GM21390 (cell line): ENCODE data around the gene KIF3C.
"Not testable (repeated sequence)": the region's sequence is repeated elsewhere in the genome, so short reads cannot be mapped to it uniquely, and the experiment has no call there.

Experiments used
- ATAC-seq: cut with Tn5 transposase; IDR thresholded peaks from one replicate; pipeline ENCODE4 v1.9.1; 2021; ENCODE audit not compliant: unreplicated experiment

The KIF3C gene

DNA sequence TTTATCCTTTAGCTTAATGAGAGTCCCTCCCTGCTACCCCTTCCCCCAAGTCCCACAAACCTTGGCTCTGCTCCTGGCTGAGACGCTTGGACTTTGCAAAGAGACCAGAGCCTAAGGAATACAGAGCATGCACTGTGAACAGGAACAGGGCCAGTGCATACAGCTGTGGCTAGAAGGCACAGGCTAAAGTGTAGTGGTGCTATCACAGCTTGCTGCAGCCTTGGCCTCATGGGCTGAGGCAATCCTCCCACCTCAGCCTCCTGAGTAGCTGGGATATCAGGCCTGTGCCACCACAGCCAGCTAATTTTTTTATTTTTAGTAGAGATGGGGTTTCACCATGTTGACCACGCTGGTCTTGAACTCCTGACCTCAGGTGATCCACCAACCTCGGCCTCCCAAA lies 64.5 kb downstream of the KIF3C start:
- no peak for ATAC-seq

DNA sequence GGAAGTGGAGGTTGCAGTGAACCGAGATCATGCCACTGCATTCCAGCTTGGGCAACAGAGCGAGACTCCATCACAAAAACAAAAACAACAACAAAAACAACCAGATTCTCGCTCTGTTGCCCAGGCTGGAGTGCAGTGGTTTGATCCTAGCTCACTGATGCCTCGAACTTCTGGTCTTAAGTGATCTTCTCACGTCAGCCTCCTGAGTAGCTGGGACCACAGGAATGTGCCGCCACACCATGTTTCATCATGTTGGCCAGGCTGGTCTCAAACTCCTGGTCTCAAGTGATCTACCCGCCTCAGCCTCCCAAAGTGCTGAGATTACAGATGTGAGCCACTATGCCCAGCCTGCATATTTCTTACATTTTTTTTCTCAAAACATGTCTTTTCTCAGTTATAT lies 64.9 kb downstream of the KIF3C start:
- not testable (repeated sequence) for ATAC-seq

DNA sequence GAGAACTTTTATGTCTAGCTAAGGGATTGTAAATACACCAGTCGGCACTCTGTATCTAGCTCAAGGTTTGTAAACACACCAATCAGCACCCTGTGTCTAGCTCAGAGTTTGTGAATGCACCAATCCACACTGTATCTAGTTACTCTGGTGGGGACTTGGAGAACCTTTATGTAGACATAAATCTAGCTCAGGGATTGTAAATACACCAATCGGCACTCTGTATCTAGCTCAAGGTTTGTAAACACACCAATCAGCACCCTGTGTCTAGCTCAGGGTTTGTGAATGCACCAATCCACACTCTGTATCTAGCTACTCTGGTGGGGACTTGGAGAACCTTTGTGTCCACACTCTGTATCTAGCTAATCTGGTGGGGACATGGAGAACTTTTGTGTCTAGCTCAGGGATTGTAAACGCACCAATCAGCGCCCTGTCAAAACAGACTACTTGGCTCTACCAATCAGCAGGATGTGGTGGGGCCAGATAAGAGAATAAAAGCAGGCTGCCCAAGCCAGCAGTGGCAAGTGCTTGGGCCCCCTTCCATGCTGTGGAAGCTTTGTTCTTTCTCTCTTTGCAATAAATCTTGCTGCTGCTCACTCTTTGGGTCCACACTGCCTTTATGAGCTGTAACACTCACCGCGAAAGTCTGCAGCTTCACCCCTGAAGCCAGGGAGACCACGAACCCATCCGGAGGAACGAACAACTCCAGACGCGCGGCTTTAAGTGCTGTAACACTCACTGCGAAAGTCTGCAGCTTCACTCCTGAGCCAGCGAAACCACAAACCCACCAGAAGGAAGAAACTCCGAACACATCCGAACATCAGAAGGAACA lies 66.1 kb downstream of the KIF3C start:
- ATAC-seq = not testable (repeated sequence)

DNA sequence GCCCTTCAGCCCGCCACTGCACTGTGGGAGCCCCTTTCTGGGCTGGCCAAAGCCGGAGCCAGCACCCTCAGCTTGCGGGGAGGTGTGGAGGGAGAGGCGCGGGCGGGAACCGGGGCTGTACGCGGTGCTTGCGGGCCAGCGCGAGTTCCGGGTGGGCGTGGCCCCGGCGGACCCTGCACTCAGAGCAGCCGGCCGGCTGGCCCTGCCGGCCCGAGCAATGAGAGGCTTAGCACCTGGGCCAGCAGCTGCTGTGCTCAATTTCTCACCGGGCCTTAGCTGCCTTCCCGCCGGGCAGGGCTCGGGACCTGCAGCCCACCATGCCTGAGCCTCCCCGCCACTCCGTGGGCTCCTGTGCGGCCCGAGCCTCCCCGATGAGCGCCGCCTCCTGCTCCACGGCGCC lies 66.9 kb downstream of the KIF3C start:
- not testable (repeated sequence) for ATAC-seq

DNA sequence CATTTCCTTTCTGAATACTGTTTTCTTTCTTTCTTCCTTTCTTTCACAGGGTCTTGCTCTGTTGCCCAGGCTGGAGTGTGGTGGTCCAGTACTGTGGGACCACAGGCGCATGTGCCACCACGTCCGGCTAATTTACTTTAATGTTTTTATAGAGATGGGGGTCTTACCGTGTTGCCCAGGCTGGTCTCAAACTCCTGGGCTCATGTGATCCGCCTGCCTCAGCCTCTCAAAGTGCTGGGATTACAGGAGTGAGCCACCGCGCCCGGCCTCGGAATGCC lies 68.7 kb downstream of the KIF3C start:
- ATAC-seq = not testable (repeated sequence)

DNA sequence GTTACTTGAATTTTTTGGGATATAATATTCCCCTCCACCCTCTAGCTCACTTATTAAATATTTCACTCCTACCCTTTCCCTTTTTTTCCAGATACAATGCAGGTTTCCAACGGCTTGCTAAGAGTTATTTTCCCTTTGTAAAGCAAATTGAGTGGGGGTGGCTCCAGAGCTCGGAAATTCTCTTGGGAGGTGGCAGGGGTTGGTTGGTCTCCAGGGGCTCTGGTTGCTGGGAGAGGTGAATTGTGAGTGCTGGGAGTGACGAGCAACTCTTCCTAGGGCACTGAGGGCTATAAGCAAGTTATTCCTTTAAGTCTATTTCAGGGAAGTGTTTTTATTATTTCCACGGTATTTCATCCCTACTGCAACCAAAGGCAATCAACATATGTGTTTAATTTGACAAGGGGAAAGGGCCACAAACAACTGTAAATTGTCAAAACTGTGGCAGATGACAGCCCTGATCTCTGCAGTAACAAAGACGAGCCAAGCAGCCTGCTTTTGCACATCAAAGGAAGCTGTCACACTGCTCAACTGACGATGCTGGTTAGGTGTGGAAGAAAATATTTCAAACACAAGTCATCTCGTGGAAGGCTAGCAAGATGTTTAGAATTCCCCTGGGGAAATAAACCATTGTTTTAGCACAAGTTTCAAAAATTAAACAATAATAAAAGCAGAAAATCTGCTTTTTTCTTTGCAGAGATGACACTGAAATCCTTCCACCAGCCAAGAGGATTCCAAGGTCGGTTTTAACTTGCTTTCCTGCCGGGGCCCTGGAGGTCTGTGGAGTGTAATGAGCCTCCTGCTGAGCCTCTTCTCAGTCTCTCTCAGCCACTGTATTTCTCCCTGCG lies 69.2 kb downstream of the KIF3C start:
- ATAC-seq = no peak

DNA sequence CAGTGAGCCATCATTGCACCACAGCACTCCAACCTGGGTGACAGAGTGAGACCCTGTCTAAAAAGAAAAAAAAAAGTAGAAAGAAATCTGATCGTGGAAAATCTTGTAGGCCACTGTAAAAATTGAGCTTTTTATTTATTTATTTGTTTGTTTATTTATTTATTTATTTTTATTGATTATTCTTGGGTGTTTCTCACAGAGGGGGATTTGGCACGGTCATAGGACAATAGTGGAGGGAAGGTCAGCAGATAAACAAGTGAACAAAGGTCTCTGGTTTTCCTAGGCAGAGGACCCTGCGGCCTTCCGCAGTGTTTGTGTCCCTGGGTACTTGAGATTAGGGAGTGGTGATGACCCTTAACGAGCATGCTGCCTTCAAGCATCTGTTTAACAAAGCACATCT lies 72.7 kb downstream of the KIF3C start:
- not testable (repeated sequence) for ATAC-seq

DNA sequence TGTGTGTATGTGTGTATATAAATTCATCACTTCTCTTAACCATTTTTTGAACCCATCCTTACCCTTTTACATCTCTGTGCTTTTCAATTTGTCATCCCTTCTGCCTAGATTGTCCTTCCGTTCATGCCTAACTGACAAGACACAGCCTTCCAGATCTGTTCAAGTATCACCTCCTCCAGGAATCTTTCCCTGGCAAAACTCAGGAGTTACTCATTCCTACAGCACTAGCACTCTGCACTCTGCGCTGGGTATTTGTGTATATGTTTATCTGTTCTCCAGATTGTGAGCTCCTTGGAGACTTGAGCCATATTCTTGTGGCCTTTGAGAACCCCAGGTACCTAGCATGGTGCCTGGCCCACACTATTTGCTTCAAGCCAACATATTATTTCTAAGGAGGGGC lies 77.2 kb downstream of the KIF3C start:
- ATAC-seq = no peak

DNA sequence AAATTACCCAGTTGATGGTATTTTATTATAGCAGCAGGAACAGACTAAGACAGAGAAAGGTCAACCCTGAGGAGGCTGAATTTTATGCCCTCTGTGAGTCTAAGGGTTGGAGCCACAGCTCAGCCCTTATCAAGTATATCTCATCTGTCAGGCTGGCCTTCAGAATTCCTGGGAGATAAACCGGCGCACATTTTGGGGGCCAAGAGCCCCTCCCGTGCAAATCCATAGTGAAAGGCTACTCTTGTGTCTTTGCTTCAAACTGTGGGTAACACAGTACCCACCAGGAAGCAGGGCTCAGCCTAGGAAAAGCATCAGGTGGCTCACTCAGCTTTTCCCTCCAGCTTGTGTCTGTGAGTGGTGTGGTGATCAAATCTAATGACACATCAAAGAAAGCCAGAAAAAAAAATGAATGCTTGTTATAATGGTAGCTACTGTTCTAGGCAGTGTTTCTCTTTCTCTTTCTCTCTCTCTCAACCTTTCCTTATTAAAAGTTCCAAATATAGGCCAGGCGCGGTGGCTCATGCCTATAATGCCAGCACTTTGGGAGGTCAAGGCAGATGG lies 79.0 kb downstream of the KIF3C start:
- no peak for ATAC-seq

DNA sequence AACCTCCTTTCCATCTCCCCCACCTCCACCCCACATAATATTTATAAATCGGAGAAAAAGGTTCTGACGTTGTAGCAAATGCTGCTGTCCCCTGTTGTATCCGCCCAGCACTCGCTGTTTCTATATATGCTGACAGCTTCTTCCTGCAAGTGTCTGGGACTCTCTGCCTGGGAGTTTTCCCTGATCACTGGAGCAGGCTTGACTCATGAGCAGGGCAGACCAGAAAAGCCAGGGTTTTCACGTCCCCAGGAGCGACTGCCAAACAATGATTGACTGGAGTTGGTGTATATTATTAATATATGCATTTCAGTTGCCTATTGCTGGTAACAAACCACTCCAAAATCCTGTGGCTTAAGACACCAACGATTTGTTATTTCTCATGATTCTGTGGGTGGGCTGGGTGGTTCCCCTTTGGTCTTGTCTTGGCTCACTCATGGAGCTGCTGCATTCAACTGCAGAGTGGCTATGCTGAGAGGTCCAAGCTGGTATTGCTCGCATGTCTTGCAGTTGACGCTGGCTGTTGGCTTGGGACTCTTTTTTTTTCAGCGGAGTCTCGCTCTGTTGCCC lies 82.8 kb downstream of the KIF3C start:
- ATAC-seq = no peak

DNA sequence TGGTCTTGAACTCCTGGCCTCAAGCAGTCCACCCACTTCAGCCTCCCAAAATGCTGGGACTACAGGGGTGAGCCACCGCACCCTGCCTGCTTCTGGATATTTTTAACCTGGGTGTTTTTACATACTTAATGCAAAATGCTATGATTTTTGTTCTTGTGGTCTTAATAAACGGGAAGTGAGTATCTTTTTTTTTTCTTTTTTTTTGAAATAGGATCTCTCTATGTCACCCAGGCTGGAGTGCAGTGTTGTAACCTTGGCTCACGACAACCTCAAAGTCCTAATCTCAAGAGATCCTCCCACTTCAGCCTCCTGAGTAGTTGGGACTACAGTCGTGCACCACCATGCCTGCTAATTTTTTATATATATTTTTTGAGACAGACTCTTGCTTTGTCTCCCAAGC lies 84.8 kb downstream of the KIF3C start:
- no peak for ATAC-seq

DNA sequence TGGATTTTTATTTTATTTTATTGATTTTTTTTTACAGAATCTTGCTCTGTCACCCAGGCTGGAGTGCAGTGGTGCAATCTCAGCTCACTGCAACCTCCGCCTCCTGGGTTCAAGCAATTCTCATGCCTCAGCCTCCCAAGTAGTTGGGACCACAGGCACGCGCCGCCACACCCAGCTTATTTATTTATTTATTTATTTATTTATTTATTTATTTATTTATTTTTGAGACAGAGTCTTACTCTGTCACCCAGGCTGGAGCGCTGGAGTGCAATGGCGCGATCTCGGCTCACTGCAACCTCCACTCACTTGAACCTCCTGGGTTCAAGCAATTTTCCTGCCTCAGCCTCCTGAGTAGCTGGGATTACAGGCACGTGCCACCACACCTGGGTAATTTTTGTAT lies 86.0 kb downstream of the KIF3C start:
- ATAC-seq = not testable (repeated sequence)

DNA sequence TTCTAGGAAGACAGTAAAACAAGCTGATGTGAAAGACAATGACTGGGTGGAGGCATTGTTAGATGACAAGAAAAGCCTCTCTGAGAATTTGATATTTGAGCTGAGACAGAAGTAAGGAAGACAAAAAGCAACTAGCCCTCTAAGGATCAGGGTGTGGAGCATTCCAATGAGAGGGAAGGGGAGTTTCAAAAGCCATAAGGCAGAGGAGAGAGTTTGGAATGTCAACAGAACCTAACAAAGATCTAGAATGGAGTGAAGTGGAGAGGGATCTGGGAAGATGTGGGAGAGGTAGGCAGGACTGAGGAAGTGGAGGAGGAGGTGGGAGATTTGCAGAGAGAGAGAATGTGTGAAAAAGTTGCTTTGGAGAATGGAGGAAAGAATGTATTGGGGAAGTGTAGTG lies 86.7 kb downstream of the KIF3C start:
- ATAC-seq = no peak

DNA sequence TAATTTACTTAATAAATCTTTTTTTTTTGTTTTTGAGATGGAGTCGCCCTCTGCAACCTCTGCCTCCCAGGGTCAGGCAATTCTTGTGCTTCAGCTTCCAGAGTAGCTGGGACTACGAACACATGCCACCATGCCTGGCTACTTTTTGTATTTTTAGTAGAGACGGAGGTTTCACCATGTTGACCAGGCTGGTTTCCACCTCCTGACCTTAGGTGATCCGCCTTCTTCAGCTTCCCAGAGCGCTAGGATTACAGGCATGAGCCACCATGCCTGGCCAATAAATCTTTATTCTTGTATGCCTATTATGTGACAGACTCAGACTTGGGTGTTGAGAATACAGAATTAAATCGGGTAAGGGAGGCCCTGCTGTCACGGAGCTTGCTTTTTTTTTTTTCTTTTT lies 87.3 kb downstream of the KIF3C start:
- no peak for ATAC-seq

DNA sequence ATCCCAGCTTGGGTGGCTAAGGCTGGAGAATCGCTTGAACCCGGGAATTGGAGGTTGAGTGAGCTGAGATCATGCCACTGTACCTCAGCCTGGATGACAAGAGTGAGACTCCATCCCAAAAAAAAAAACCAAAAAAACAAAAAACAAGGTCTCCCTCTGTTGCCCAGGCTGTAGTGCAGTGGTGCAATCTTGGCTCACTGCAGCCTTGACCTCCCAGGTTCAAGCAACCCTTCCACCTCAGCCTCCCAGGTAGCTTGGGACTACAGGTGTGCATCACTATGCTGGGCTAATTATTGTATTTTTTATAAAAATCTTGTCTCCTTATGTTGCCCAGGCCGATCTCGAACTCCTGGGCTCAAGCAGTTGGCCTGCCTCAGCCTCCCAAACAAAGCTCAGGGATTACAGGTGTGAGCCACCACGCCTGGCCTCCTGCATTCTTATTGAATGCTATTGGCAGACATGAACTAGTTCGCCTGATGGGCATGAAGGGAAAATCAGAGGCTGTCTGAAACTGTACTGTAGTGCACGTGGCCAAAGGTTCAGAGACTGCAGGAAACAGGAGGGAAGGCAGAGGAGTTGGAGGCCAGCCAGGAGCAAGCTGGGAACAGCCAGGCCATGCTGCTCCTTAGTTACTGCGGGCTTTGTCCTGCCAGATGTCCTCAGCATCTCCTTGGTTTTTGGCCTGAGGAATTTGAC lies 88.0 kb downstream of the KIF3C start:
- ATAC-seq = no peak

DNA sequence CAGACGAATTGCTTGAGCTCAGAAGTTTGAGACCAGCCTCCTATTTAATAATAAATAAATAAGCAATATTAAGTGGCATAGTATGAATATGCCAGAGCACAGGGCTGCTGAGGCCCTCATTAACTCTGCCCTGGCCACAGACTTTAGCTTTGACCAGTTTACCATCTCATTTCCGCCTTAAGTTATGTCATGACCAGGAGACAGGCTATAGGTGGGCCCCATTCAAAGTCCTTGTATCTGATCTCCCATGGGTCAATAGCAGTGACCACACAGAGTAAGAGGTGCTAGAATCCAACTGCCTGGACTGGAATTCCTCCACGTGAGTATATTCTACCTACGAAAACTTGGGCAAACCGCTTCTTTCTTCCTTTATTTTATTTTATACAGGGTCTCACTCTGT lies 90.6 kb downstream of the KIF3C start:
- ATAC-seq = no peak

DNA sequence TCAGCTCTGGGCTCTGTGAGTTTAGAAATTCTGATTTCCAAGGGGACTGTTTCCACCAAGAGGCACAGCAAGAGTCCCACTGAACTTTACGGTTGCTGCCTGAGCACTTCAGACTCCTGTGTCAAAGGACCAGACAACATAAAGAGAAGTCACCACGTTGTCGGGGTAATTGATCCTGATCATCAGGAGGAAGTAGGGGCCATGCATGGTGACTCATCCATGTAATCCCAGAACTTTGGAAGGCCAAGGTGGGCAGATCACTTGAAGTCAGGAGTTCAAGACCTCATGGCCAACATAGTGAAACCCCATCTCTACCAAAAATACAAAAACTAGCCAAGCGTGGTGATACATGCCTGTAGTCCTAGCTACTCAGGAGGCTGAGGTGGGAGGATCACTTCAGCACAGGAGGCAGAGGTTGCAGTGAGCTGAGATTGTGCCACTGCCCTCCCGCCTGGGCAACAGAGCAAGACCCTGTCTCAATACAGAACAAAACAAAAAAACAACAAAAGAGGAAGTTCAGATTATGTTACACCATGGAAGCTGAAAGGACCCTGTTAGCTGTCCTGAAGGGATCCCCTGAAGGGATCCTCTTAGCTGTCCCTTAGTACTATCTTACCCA lies 94.6 kb downstream of the KIF3C start:
- ATAC-seq = no peak

DNA sequence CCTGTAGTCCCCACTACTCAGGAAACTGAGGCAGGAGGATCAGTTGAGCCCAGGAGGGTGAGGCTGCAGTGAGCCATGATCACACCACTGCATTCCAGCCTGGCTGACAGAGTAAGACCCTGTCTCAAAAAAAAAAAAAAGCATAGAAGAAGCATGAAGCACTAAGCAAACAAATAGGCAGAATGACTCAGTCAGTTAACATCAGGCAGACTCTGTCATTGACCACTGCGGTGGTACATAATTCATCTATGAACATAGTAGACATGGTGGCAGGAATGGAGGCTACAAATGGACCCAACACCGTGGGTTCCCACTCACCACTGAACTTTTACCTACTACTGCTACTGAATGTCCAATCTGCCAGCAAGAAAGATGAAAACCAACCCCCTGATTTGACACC lies 96.4 kb downstream of the KIF3C start:
- no peak for ATAC-seq

DNA sequence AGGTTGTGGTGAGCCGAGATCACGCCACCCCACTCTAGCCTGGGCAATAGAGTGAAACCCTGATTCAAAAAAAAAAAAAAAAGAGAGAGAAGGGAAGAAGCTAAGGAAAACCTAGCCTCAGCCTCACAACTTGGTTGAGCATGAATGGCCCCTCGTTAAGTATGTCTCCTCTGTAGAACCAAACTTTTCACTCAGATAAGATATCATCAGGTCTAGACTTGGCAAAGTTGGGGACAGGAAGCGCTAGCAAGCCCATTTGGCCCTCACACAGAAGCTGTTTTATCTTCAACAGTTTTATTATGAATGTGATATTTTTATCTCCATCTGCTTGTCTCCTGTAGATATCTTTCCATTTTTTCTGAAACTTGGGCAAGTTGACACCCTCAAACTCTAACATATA lies 100.5 kb downstream of the KIF3C start:
- ATAC-seq = no peak

DNA sequence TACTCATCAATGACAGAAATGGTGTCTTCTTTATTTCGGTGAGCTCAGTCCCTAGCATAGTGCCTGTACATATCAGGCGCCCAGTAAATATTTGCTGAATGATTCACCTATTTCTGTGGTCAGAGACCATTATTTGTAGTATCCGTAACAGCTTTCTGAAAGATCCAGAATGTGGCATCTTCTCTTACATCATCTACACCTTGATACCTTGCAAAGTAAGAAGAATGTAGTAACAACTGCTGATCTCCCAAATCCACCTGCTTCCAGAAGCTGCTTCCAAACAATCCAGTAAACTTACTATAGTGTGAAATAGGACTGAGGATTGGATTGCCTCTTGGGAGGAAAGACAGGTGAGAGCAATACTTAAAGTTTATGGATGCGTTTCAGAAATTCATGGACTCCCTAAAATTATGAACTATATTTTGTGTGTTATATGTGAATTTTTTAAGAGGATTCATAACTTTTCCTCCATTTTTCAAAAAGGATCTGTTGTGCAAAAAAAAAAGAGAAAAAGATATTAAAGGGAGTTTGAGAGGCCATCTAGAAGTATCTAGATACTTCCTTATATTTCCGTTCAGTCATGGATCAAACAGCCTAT lies 103.1 kb downstream of the KIF3C start:
- ATAC-seq = no peak
